PC-3 (cell line): ENCODE results near the gene CCDC93.
"Not testable (repeated sequence)": the region's sequence is repeated elsewhere in the genome, so short reads cannot be mapped to it uniquely, and the experiment has no call there.

ENCODE experiments used
- EZH2 ChIP-seq: fragments of 300-600 bp; sonication (generic); IDR thresholded peaks from one replicate; pipeline ENCODE4 v1.6.1; 2017; ENCODE audit warnings: antibody characterized with exemption, mild to moderate bottlenecking, low read length; ENCODE audit not compliant: unreplicated experiment
- TF ChIP-seq, protein P1 (sequence below): fragments of 300-600 bp; sonication (generic); conservative IDR thresholded peaks from 2 replicates; pipeline ENCODE4 v1.5.1; 2017; ENCODE audit warnings: antibody characterized with exemption, low read depth, mild to moderate bottlenecking, low read length

- TF ChIP-seq, protein P1, sequence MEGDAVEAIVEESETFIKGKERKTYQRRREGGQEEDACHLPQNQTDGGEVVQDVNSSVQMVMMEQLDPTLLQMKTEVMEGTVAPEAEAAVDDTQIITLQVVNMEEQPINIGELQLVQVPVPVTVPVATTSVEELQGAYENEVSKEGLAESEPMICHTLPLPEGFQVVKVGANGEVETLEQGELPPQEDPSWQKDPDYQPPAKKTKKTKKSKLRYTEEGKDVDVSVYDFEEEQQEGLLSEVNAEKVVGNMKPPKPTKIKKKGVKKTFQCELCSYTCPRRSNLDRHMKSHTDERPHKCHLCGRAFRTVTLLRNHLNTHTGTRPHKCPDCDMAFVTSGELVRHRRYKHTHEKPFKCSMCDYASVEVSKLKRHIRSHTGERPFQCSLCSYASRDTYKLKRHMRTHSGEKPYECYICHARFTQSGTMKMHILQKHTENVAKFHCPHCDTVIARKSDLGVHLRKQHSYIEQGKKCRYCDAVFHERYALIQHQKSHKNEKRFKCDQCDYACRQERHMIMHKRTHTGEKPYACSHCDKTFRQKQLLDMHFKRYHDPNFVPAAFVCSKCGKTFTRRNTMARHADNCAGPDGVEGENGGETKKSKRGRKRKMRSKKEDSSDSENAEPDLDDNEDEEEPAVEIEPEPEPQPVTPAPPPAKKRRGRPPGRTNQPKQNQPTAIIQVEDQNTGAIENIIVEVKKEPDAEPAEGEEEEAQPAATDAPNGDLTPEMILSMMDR = not testable (repeated sequence)
- not testable (repeated sequence) for TF ChIP-seq EZH2
These were observed 1.9 kb upstream of the CCDC93 start for GRCh38 chr2:118015761-118016160.
